GM23338 (cell line): ENCODE data around the gene SGCG. TPM values are rescaled to one million over a fixed set of nuclear protein-coding genes. Genes with fewer than 3 reads are reported as not detected.

Experiments
- ATAC-seq: fragments of 200-7000 bp; cut with Tn5 transposase; 3 replicates; pipeline ENCODE4 v1.9.1; 2020
- DNase-seq: peaks from one replicate; pipeline ENCODE4 v3.0.0-alpha.2; 2015; ENCODE audit warnings: low spot score
- H2AFZ ChIP-seq: fragments of 200-600 bp; sonication (generic); 2 replicates; pipeline ENCODE4 v1.8.0; 2016; ENCODE audit warnings: antibody characterized with exemption, mild to moderate bottlenecking, moderate library complexity
- H3F3A ChIP-seq: fragments of 200-600 bp; sonication (generic); replicated peaks from 2 replicates; pipeline ENCODE4 v1.8.0; 2017; ENCODE audit warnings: antibody characterized with exemption, mixed run types, low read depth
- H3K27ac ChIP-seq: fragments of 200-600 bp; sonication (generic); 2 replicates; pipeline ENCODE4 v1.6.1; 2016; ENCODE audit warnings: low read depth
- H3K27me3 ChIP-seq: fragments of 200-600 bp; sonication (generic); 2 replicates; pipeline ENCODE4 v1.8.0; 2016; ENCODE audit warnings: mild to moderate bottlenecking, mixed run types, moderate library complexity; ENCODE audit not compliant: insufficient read depth
- H3K36me3 ChIP-seq: fragments of 200-600 bp; sonication (generic); 2 replicates; pipeline ENCODE4 v1.8.0; 2016; ENCODE audit warnings: mild to moderate bottlenecking; ENCODE audit not compliant: insufficient read depth
- H3K4me1 ChIP-seq: fragments of 200-600 bp; sonication (generic); 2 replicates; pipeline ENCODE4 v1.8.0; 2016; ENCODE audit warnings: mild to moderate bottlenecking, moderate library complexity; ENCODE audit not compliant: insufficient read depth
- H3K4me2 ChIP-seq: fragments of 200-600 bp; sonication (generic); 2 replicates; pipeline ENCODE4 v1.7.1; 2017; ENCODE audit warnings: mixed run types
- H3K4me3 ChIP-seq: fragments of 200-600 bp; sonication (generic); 2 replicates; pipeline ENCODE4 v1.6.1; 2016; ENCODE audit warnings: mixed run types
- H3K79me2 ChIP-seq: fragments of 200-600 bp; sonication (generic); replicated peaks from 2 replicates; pipeline ENCODE4 v1.8.0; 2017; ENCODE audit warnings: mild to moderate bottlenecking; ENCODE audit not compliant: insufficient read depth
- H3K9me2 ChIP-seq: fragments of 200-600 bp; sonication (generic); 2 replicates; pipeline ENCODE4 v1.8.0; 2017; ENCODE audit not compliant: insufficient read depth
- H4K20me1 ChIP-seq: fragments of 200-600 bp; sonication (generic); replicated peaks from 2 replicates; pipeline ENCODE4 v1.8.0; 2017; ENCODE audit warnings: mild to moderate bottlenecking; ENCODE audit not compliant: insufficient read depth
- H3K27ac Mint-ChIP-seq: 2 replicates; pipeline ENCODE4 v1.8.0; 2020; ENCODE audit warnings: inconsistent platforms, mild to moderate bottlenecking, moderate library complexity, mixed read lengths
- H3K27me3 Mint-ChIP-seq: 3 replicates; pipeline ENCODE4 v1.8.0; 2022; ENCODE audit warnings: low read depth, mild to moderate bottlenecking, moderate library complexity, mixed read lengths, inconsistent platforms; ENCODE audit not compliant: insufficient read depth, poor library complexity
- H3K36me3 Mint-ChIP-seq: 3 replicates; pipeline ENCODE4 v1.8.0; 2021; ENCODE audit warnings: low read depth, mild to moderate bottlenecking, inconsistent platforms, moderate library complexity, mixed read lengths
- H3K4me1 Mint-ChIP-seq: 3 replicates; pipeline ENCODE4 v1.8.0; 2020; ENCODE audit warnings: mild to moderate bottlenecking, inconsistent platforms, mixed read lengths
- H3K4me3 Mint-ChIP-seq: 3 replicates; pipeline ENCODE4 v1.8.0; 2021; ENCODE audit warnings: moderate library complexity, mild to moderate bottlenecking, inconsistent platforms, mixed read lengths
- H3K9me3 Mint-ChIP-seq: 3 replicates; pipeline ENCODE4 v1.8.0; 2020; ENCODE audit warnings: moderate library complexity, mild to moderate bottlenecking, inconsistent platforms, mixed read lengths
- CREB1 ChIP-seq: fragments of 250-450 bp; sonication (Bioruptor Pico); IDR thresholded peaks from 2 replicates; pipeline ENCODE4 v1.5.0; 2020; ENCODE audit warnings: low read depth, mild to moderate bottlenecking, moderate library complexity
- EZH2 ChIP-seq: fragments of 200-600 bp; sonication (generic); IDR thresholded peaks from one replicate; pipeline ENCODE4 v1.8.0; 2017; ENCODE audit warnings: antibody characterized with exemption, mild to moderate bottlenecking, low read depth; ENCODE audit not compliant: unreplicated experiment
- EZH2phosphoT487 ChIP-seq: fragments of 200-600 bp; sonication (generic); IDR thresholded peaks from one replicate; pipeline ENCODE4 v1.8.1; 2018; ENCODE audit warnings: antibody characterized with exemption; ENCODE audit not compliant: unreplicated experiment
- JUNB ChIP-seq: IDR thresholded peaks from one replicate; pipeline ENCODE4 v1.6.1; 2016; ENCODE audit warnings: antibody characterized with exemption; ENCODE audit not compliant: unreplicated experiment
- NANOG ChIP-seq: IDR thresholded peaks from 2 replicates; pipeline ENCODE4 v1.6.1; 2016; ENCODE audit warnings: antibody characterized with exemption, borderline replicate concordance
- POLR2AphosphoS5 ChIP-seq: IDR thresholded peaks from 2 replicates; pipeline ENCODE4 v1.6.1; 2016; ENCODE audit warnings: antibody characterized with exemption, low read depth
- STAT1 ChIP-seq: IDR thresholded peaks from one replicate; pipeline ENCODE4 v1.6.1; 2016; ENCODE audit warnings: antibody characterized with exemption; ENCODE audit not compliant: unreplicated experiment
- ZNF114 ChIP-seq: fragments of 250-450 bp; sonication (Bioruptor Pico); IDR thresholded peaks from 2 replicates; pipeline ENCODE4 v1.5.0; 2020; ENCODE audit warnings: mild to moderate bottlenecking, moderate library complexity
- ZNF331 ChIP-seq: fragments of 250-450 bp; sonication (Bioruptor Pico); IDR thresholded peaks from 2 replicates; pipeline ENCODE4 v1.5.0; 2020; ENCODE audit warnings: low read depth, mild to moderate bottlenecking, moderate library complexity
- polyA plus RNA-seq: library from polyadenylated mRNA; unstranded; fragments of >200 nt; fragmentation: Nextera tagmentation; extraction: Ambion mirVana; gene quantifications from 2 replicates; pipeline ENCODE4 v1.2.1, GENCODE V29; 2016
- total RNA-seq: library from RNA; depleted of rRNA; stranded (reverse); fragments of >200 nt; shearing (Covaris generic); gene quantifications from 2 replicates; pipeline ENCODE4 v1.2.3, GENCODE V29; 2014
- TF ChIP-seq, protein P1 (sequence below): IDR thresholded peaks from 2 replicates; pipeline ENCODE4 v1.6.1; 2016; ENCODE audit warnings: antibody characterized with exemption
- TF ChIP-seq, protein P2 (sequence below): fragments of 250-450 bp; sonication (Bioruptor Pico); IDR thresholded peaks from 2 replicates; pipeline ENCODE4 v1.5.0; 2020; ENCODE audit warnings: mild to moderate bottlenecking, moderate library complexity
- TF ChIP-seq, protein P3 (sequence below): IDR thresholded peaks from one replicate; pipeline ENCODE4 v1.6.1; 2018; ENCODE audit warnings: antibody characterized with exemption; ENCODE audit not compliant: unreplicated experiment
- TF ChIP-seq, protein P4 (sequence below), 2 experiments: fragments of 200-600 bp in 1 of 2; sonication (generic) in 1 of 2; conservative IDR thresholded peaks; 2 replicates each; pipeline versions ENCODE4 v1.5.1 to v1.6.1; 2016 to 2017; ENCODE audit warnings: antibody characterized with exemption in 2 of 2, low read depth in 2 of 2, mild to moderate bottlenecking in 2 of 2, moderate library complexity in 1 of 2

Gene SGCG
- total and polyA plus RNA-seq, 2 experiments from 2014 or later: not detected

DNA sequence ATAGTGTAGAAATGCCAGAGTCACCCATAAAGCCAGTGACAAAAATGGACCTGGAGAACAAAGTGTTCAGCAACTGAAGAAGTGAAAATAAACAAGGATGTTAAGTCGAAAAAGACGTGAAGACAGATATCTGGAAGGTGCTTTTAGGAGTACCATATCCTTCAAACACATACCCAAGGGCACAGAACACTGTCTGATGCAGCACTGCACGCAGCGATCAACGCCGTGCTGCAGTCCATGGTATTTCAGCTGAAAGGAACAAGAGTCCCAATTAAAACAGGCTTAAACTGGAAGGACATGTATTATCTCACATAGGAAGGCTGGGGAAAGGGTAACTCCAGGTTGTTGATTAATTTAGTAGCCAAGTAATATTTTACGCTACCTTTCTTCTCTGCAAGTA lies 108.2 kb downstream of the SGCG start:
- Histone ChIP-seq H3K27ac (no peak overlapping the region), H2AFZ (no peak overlapping the region), H3K4me2 (no peak overlapping the region), H3K79me2 (no peaks in the 10 kb centered on the region), H3K9me2 (no peaks in the 10 kb centered on the region), H3F3A (no peaks in the 10 kb centered on the region), H3K27me3 (no peaks in the 10 kb centered on the region), H3K36me3 (no peaks in the 10 kb centered on the region), H3K4me1 (no peaks in the 10 kb centered on the region), H4K20me1 (no peaks in the 10 kb centered on the region), H3K4me3 (no peak overlapping the region)
- no peak for DNase-seq
- ATAC-seq: no peak
- Mint-ChIP-seq H3K36me3 (no peaks in the 10 kb centered on the region), H3K9me3 (peaks cover 13% of the 10 kb centered on the region; the same call in 1 of the 3 replicates), H3K27me3 (no peaks in the 10 kb centered on the region), H3K27ac (no peak overlapping the region), H3K4me3 (no peak overlapping the region), H3K4me1 (no peaks in the 10 kb centered on the region)
- TF ChIP-seq, protein P1, sequence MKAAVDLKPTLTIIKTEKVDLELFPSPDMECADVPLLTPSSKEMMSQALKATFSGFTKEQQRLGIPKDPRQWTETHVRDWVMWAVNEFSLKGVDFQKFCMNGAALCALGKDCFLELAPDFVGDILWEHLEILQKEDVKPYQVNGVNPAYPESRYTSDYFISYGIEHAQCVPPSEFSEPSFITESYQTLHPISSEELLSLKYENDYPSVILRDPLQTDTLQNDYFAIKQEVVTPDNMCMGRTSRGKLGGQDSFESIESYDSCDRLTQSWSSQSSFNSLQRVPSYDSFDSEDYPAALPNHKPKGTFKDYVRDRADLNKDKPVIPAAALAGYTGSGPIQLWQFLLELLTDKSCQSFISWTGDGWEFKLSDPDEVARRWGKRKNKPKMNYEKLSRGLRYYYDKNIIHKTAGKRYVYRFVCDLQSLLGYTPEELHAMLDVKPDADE: no peak
- TF ChIP-seq NANOG (no peak), ZNF114 (CRISPR knock-in tag) (no peak), EZH2phosphoT487 (no peak), STAT1 (no peak), POLR2AphosphoS5 (no peak), EZH2 (no peak), CREB1 (no peak), JUNB (no peak), ZNF331 (CRISPR knock-in tag) (no peak)
- TF ChIP-seq, protein P2, sequence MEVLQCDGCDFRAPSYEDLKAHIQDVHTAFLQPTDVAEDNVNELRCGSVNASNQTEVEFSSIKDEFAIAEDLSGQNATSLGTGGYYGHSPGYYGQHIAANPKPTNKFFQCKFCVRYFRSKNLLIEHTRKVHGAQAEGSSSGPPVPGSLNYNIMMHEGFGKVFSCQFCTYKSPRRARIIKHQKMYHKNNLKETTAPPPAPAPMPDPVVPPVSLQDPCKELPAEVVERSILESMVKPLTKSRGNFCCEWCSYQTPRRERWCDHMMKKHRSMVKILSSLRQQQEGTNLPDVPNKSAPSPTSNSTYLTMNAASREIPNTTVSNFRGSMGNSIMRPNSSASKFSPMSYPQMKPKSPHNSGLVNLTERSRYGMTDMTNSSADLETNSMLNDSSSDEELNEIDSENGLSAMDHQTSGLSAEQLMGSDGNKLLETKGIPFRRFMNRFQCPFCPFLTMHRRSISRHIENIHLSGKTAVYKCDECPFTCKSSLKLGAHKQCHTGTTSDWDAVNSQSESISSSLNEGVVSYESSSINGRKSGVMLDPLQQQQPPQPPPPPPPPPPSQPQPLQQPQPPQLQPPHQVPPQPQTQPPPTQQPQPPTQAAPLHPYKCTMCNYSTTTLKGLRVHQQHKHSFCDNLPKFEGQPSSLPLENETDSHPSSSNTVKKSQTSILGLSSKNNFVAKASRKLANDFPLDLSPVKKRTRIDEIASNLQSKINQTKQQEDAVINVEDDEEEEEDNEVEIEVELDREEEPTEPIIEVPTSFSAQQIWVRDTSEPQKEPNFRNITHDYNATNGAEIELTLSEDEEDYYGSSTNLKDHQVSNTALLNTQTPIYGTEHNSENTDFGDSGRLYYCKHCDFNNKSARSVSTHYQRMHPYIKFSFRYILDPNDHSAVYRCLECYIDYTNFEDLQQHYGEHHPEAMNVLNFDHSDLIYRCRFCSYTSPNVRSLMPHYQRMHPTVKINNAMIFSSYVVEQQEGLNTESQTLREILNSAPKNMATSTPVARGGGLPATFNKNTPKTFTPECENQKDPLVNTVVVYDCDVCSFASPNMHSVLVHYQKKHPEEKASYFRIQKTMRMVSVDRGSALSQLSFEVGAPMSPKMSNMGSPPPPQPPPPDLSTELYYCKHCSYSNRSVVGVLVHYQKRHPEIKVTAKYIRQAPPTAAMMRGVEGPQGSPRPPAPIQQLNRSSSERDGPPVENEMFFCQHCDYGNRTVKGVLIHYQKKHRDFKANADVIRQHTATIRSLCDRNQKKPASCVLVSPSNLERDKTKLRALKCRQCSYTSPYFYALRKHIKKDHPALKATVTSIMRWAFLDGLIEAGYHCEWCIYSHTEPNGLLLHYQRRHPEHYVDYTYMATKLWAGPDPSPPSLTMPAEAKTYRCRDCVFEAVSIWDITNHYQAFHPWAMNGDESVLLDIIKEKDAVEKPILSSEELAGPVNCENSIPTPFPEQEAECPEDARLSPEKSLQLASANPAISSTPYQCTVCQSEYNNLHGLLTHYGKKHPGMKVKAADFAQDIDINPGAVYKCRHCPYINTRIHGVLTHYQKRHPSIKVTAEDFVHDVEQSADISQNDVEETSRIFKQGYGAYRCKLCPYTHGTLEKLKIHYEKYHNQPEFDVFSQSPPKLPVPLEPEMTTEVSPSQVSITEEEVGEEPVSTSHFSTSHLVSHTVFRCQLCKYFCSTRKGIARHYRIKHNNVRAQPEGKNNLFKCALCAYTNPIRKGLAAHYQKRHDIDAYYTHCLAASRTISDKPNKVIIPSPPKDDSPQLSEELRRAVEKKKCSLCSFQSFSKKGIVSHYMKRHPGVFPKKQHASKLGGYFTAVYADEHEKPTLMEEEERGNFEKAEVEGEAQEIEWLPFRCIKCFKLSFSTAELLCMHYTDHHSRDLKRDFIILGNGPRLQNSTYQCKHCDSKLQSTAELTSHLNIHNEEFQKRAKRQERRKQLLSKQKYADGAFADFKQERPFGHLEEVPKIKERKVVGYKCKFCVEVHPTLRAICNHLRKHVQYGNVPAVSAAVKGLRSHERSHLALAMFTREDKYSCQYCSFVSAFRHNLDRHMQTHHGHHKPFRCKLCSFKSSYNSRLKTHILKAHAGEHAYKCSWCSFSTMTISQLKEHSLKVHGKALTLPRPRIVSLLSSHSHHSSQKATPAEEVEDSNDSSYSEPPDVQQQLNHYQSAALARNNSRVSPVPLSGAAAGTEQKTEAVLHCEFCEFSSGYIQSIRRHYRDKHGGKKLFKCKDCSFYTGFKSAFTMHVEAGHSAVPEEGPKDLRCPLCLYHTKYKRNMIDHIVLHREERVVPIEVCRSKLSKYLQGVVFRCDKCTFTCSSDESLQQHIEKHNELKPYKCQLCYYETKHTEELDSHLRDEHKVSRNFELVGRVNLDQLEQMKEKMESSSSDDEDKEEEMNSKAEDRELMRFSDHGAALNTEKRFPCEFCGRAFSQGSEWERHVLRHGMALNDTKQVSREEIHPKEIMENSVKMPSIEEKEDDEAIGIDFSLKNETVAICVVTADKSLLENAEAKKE (CRISPR knock-in tag): no peak
- TF ChIP-seq, protein P3, sequence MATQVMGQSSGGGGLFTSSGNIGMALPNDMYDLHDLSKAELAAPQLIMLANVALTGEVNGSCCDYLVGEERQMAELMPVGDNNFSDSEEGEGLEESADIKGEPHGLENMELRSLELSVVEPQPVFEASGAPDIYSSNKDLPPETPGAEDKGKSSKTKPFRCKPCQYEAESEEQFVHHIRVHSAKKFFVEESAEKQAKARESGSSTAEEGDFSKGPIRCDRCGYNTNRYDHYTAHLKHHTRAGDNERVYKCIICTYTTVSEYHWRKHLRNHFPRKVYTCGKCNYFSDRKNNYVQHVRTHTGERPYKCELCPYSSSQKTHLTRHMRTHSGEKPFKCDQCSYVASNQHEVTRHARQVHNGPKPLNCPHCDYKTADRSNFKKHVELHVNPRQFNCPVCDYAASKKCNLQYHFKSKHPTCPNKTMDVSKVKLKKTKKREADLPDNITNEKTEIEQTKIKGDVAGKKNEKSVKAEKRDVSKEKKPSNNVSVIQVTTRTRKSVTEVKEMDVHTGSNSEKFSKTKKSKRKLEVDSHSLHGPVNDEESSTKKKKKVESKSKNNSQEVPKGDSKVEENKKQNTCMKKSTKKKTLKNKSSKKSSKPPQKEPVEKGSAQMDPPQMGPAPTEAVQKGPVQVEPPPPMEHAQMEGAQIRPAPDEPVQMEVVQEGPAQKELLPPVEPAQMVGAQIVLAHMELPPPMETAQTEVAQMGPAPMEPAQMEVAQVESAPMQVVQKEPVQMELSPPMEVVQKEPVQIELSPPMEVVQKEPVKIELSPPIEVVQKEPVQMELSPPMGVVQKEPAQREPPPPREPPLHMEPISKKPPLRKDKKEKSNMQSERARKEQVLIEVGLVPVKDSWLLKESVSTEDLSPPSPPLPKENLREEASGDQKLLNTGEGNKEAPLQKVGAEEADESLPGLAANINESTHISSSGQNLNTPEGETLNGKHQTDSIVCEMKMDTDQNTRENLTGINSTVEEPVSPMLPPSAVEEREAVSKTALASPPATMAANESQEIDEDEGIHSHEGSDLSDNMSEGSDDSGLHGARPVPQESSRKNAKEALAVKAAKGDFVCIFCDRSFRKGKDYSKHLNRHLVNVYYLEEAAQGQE: no peak
- TF ChIP-seq, protein P4, sequence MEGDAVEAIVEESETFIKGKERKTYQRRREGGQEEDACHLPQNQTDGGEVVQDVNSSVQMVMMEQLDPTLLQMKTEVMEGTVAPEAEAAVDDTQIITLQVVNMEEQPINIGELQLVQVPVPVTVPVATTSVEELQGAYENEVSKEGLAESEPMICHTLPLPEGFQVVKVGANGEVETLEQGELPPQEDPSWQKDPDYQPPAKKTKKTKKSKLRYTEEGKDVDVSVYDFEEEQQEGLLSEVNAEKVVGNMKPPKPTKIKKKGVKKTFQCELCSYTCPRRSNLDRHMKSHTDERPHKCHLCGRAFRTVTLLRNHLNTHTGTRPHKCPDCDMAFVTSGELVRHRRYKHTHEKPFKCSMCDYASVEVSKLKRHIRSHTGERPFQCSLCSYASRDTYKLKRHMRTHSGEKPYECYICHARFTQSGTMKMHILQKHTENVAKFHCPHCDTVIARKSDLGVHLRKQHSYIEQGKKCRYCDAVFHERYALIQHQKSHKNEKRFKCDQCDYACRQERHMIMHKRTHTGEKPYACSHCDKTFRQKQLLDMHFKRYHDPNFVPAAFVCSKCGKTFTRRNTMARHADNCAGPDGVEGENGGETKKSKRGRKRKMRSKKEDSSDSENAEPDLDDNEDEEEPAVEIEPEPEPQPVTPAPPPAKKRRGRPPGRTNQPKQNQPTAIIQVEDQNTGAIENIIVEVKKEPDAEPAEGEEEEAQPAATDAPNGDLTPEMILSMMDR (conservative IDR thresholded peaks at IDR 0.05; ENCODE audit: low read depth in 2 of 2): no peak
